Liver (tissue), 3 donors: ENCODE measurements around the gene WDR45B.

ENCODE experiments used
- CTCF ChIP-seq: fragments of 150-350 bp; IDR thresholded peaks from 2 replicates; pipeline ENCODE4 v1.5.1; 2017; ENCODE audit warnings: improper control_type of control experiment, low read depth, low read length; ENCODE audit not compliant: missing input control
- TAF1 ChIP-seq: conservative IDR thresholded peaks from 2 replicates; pipeline ENCODE4 v1.6.1; 2016; ENCODE audit warnings: antibody characterized with exemption, mild to moderate bottlenecking
- donor health status: healthy.
- donor health status: healthy.

GRCh38 chr17:82664701-82665182 lies 16.5 kb upstream of the WDR45B start:
- no peak for TF ChIP-seq CTCF
- no peak for TF ChIP-seq TAF1
